ENCODE results near the gene ZNF611.
"Not testable (repeated sequence)": the region's sequence is repeated elsewhere in the genome, so short reads cannot be mapped to it uniquely, and the experiment has no call there.

Gene ZNF611

GRCh38 chr19:52743091-52743490 lies 8.2 kb upstream of the ZNF611 start:
- no peaks in the 10 kb centered on the region for H3K27me3 ChIP-seq (replicated peaks in 2 of 5; ENCODE audit: control insufficient read depth in 4 of 5, insufficient read depth in 5 of 5, low read length in 4 of 5)
- 100% methylated on average over 2 of the region's 3 CpGs for WGBS (ENCODE audit: insufficient coverage)
- no peak overlapping the region for H3K4me3 ChIP-seq (ENCODE audit: control insufficient read depth in 1 of 7, extremely low read depth in 1 of 7, insufficient read depth in 4 of 7, low read depth in 2 of 7, low read length in 6 of 7)
- ChIA-PET POLR2A (no interaction called here), CTCF (no interaction called here)
- H3K36me3 ChIP-seq (ENCODE audit: control insufficient read depth in 4 of 4, insufficient read depth in 4 of 4, low read length in 3 of 4) = no peaks in the 10 kb centered on the region
- H3K9me3 ChIP-seq (ENCODE audit: control extremely low read depth in 1 of 5, control insufficient read depth in 4 of 5, insufficient read depth in 2 of 5, low read depth in 1 of 5, low read length in 4 of 5) = peaks cover 0 to 2% (median 0%) of the 10 kb centered on the region in 5 experiments
- H3K27ac ChIP-seq (ENCODE audit: insufficient read depth in 1 of 2, low read depth in 1 of 2, low read length in 2 of 2, poor library complexity in 1 of 2, severe bottlenecking in 2 of 2) = no peak overlapping the region
- H3K4me1 ChIP-seq (ENCODE audit: control extremely low read depth in 1 of 4, control insufficient read depth in 4 of 4, insufficient read depth in 4 of 4, low read length in 3 of 4) = peaks cover 0 to 7% (median 0%) of the 10 kb centered on the region in 4 experiments
- no peak for DNase-seq

DNA sequence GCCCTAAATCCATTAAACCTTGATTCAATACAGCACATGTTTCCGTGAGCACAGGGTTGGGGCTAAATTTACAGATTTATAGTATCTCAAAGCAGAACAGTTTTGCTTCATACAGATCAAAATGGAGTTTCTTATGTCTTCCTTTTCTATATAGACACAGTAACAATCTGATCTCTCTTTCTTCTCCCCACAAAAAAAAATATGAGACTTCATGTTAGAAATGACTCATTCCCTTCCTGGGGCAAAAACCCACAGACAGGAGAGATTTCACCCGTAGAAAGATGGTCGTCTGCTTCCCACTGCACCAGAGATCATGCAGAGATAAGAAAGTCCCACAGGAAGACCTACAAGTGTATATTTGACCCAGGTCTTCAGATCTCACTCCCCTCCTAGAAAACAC lies 7.7 kb upstream of the ZNF611 start:
- 33% methylated on average over 3 of the region's 3 CpGs for WGBS (ENCODE audit: insufficient coverage)
- Histone ChIP-seq H3K36me3 (ENCODE audit: control insufficient read depth in 4 of 4, insufficient read depth in 4 of 4, low read length in 3 of 4) (no peaks in the 10 kb centered on the region), H3K9me3 (ENCODE audit: control extremely low read depth in 1 of 5, control insufficient read depth in 4 of 5, insufficient read depth in 2 of 5, low read depth in 1 of 5, low read length in 4 of 5) (peaks cover 0 to 2% (median 0%) of the 10 kb centered on the region in 5 experiments), H3K4me1 (ENCODE audit: control extremely low read depth in 1 of 4, control insufficient read depth in 4 of 4, insufficient read depth in 4 of 4, low read length in 3 of 4) (peaks cover 0 to 7% (median 0%) of the 10 kb centered on the region in 4 experiments), H3K27me3 (replicated peaks in 2 of 5; ENCODE audit: control insufficient read depth in 4 of 5, insufficient read depth in 5 of 5, low read length in 4 of 5) (no peaks in the 10 kb centered on the region), H3K4me3 (ENCODE audit: control insufficient read depth in 1 of 7, extremely low read depth in 1 of 7, insufficient read depth in 4 of 7, low read depth in 2 of 7, low read length in 6 of 7) (no peak overlapping the region), H3K27ac (ENCODE audit: insufficient read depth in 1 of 2, low read depth in 1 of 2, low read length in 2 of 2, poor library complexity in 1 of 2, severe bottlenecking in 2 of 2) (no peak overlapping the region)
- CTCF ChIA-PET = no interaction called here
- POLR2A ChIA-PET = no interaction called here
- DNase-seq = peak; percentile 13 to 51 (median 33)

GRCh38 chr19:52741951-52742485 lies 7.2 kb upstream of the ZNF611 start:
- POLR2A ChIA-PET = no interaction called here
- Histone ChIP-seq H3K27me3 (replicated peaks in 2 of 5; ENCODE audit: control insufficient read depth in 4 of 5, insufficient read depth in 5 of 5, low read length in 4 of 5) (no peaks in the 10 kb centered on the region), H3K36me3 (ENCODE audit: control insufficient read depth in 4 of 4, insufficient read depth in 4 of 4, low read length in 3 of 4) (no peaks in the 10 kb centered on the region), H3K4me1 (ENCODE audit: control extremely low read depth in 1 of 4, control insufficient read depth in 4 of 4, insufficient read depth in 4 of 4, low read length in 3 of 4) (peaks cover 0 to 7% (median 0%) of the 10 kb centered on the region in 4 experiments), H3K9me3 (ENCODE audit: control extremely low read depth in 1 of 5, control insufficient read depth in 4 of 5, insufficient read depth in 2 of 5, low read depth in 1 of 5, low read length in 4 of 5) (peaks cover 0 to 2% (median 0%) of the 10 kb centered on the region in 5 experiments), H3K4me3 (ENCODE audit: control insufficient read depth in 1 of 7, extremely low read depth in 1 of 7, insufficient read depth in 4 of 7, low read depth in 2 of 7, low read length in 6 of 7) (no peak overlapping the region), H3K27ac (ENCODE audit: insufficient read depth in 1 of 2, low read depth in 1 of 2, low read length in 2 of 2, poor library complexity in 1 of 2, severe bottlenecking in 2 of 2) (no peak overlapping the region)
- CTCF ChIA-PET = no interaction called here
- no peak for DNase-seq
- 100% methylated on average over 3 of the region's 6 CpGs for WGBS (ENCODE audit: insufficient coverage)

GRCh38 chr19:52741371-52741770 lies 6.5 kb upstream of the ZNF611 start:
- H3K27ac ChIP-seq (ENCODE audit: insufficient read depth in 1 of 2, low read depth in 1 of 2, low read length in 2 of 2, poor library complexity in 1 of 2, severe bottlenecking in 2 of 2); H3K36me3 ChIP-seq (ENCODE audit: control insufficient read depth in 4 of 4, insufficient read depth in 4 of 4, low read length in 3 of 4); POLR2A ChIA-PET; CTCF ChIA-PET; H3K4me3 ChIP-seq (ENCODE audit: control insufficient read depth in 1 of 7, extremely low read depth in 1 of 7, insufficient read depth in 4 of 7, low read depth in 2 of 7, low read length in 6 of 7); DNase-seq; H3K9me3 ChIP-seq (ENCODE audit: control extremely low read depth in 1 of 5, control insufficient read depth in 4 of 5, insufficient read depth in 2 of 5, low read depth in 1 of 5, low read length in 4 of 5); H3K4me1 ChIP-seq (ENCODE audit: control extremely low read depth in 1 of 4, control insufficient read depth in 4 of 4, insufficient read depth in 4 of 4, low read length in 3 of 4); H3K27me3 ChIP-seq (replicated peaks in 2 of 5; ENCODE audit: control insufficient read depth in 4 of 5, insufficient read depth in 5 of 5, low read length in 4 of 5): not testable (repeated sequence)
- WGBS (ENCODE audit: insufficient coverage) = 94% methylated on average over 7 of the region's 7 CpGs

DNA sequence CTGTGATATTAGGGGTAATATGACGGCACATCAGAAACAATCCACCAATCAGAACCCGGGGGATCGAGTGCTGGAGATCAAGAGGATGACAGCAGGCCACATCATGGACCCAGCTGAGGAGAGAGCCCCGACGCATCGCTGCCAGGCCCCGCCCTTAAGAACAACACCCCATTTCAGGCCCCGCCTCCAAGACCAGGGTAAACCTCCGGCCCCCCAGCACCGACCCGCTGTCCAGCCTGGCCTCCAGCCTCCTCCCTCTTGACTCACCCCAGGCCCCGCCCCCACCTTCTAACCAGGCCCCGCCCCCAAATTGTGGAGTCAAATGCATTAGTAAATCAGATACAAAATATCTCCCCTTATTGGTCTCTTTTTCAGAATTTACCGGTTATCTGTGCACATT lies 4.7 kb upstream of the ZNF611 start:
- WGBS (ENCODE audit: insufficient coverage) = 100% methylated on average over 3 of the region's 14 CpGs
- no peaks in the 10 kb centered on the region for H3K27me3 ChIP-seq (replicated peaks in 2 of 5; ENCODE audit: control insufficient read depth in 4 of 5, insufficient read depth in 5 of 5, low read length in 4 of 5)
- no peak for DNase-seq
- H3K4me1 ChIP-seq (ENCODE audit: control extremely low read depth in 1 of 4, control insufficient read depth in 4 of 4, insufficient read depth in 4 of 4, low read length in 3 of 4) = peaks cover 0 to 13% (median 2%) of the 10 kb centered on the region in 4 experiments
- H3K4me3 ChIP-seq (ENCODE audit: control insufficient read depth in 1 of 7, extremely low read depth in 1 of 7, insufficient read depth in 4 of 7, low read depth in 2 of 7, low read length in 6 of 7) = no peak overlapping the region
- H3K27ac ChIP-seq (ENCODE audit: insufficient read depth in 1 of 2, low read depth in 1 of 2, low read length in 2 of 2, poor library complexity in 1 of 2, severe bottlenecking in 2 of 2) = no peak overlapping the region
- no peaks in the 10 kb centered on the region for H3K36me3 ChIP-seq (ENCODE audit: control insufficient read depth in 4 of 4, insufficient read depth in 4 of 4, low read length in 3 of 4)
- POLR2A ChIA-PET = no interaction called here
- H3K9me3 ChIP-seq (ENCODE audit: control extremely low read depth in 1 of 5, control insufficient read depth in 4 of 5, insufficient read depth in 2 of 5, low read depth in 1 of 5, low read length in 4 of 5) = peaks cover 0 to 4% (median 0%) of the 10 kb centered on the region in 5 experiments
- CTCF ChIA-PET = no interaction called here

DNA sequence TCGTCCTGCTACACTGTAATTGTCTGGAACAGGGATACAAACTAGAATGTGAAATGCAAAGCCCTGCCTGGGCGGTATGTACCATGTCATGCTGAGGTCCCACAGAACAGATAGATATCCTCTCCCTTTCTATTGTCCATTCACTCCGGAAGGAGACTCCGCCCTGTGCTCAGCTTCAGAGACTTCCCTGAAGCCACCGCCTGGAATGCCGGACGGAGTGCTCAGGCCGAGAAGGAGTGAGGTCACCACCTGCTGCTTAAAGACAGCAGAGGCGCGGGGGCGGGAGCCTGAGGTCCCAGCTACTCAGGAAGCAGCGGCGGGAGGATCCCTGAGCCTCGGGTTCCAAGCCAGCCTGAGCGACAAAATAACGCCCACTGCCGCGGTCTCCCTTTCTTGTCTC lies 890 bp upstream of the ZNF611 start:
- H3K4me1 ChIP-seq (ENCODE audit: control extremely low read depth in 1 of 4, control insufficient read depth in 4 of 4, insufficient read depth in 4 of 4, low read length in 3 of 4) = peaks cover 0 to 15% (median 9%) of the 10 kb centered on the region in 4 experiments
- DNase-seq = no peak
- CTCF ChIA-PET = interaction anchor here (0.7 to 1.2 kb wide), 3 partner anchors 10 to 258 kb away, joined by 3 read pairs; no protein-coding TSS in a partner anchor
- no peaks in the 10 kb centered on the region for H3K27me3 ChIP-seq (replicated peaks in 2 of 5; ENCODE audit: control insufficient read depth in 4 of 5, insufficient read depth in 5 of 5, low read length in 4 of 5)
- no peaks in the 10 kb centered on the region for H3K36me3 ChIP-seq (ENCODE audit: control insufficient read depth in 4 of 4, insufficient read depth in 4 of 4, low read length in 3 of 4)
- H3K27ac ChIP-seq (ENCODE audit: insufficient read depth in 1 of 2, low read depth in 1 of 2, low read length in 2 of 2, poor library complexity in 1 of 2, severe bottlenecking in 2 of 2) = no peak overlapping the region
- POLR2A ChIA-PET = no interaction called here
- H3K4me3 ChIP-seq (ENCODE audit: control insufficient read depth in 1 of 7, extremely low read depth in 1 of 7, insufficient read depth in 4 of 7, low read depth in 2 of 7, low read length in 6 of 7) = no peak overlapping the region
- whole genome bisulfite sequencing (ENCODE audit: insufficient coverage) = 96% methylated on average over 12 of the region's 18 CpGs
- H3K9me3 ChIP-seq (ENCODE audit: control extremely low read depth in 1 of 5, control insufficient read depth in 4 of 5, insufficient read depth in 2 of 5, low read depth in 1 of 5, low read length in 4 of 5) = peaks cover 0 to 3% (median 0%) of the 10 kb centered on the region in 5 experiments

DNA sequence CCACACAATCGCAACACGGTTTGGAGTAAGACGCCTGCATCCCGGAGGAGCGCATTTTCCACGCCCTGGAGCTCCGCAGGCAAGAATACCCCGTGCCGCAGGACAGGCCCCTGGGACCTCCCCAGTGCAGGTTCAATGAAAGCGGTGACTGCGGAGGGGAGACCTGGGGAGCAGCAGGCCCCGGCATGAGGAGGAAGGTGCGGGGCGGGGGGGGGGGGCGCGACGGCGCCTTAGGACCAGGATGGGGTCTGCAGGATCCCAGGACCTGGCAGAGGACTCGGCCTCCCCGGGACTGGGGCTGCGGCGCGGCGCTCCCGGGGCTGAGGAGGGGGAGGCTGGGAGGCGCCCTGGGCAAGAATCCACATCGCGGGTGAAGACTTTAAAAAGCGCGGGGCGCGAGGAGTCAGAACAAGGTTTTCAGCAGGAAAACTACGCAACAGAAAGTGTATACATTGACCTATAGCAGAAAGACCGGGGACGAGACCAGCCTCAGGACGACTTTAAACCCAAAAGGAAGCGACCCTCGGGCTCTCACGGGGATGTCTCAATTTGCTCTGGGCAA lies 432 bp downstream of the ZNF611 start:
- ChIA-PET CTCF (no interaction called here), POLR2A (no interaction called here)
- WGBS (ENCODE audit: insufficient coverage) = under 1% methylated on average over 37 of the region's 39 CpGs
- H3K36me3 ChIP-seq (ENCODE audit: control insufficient read depth in 4 of 4, insufficient read depth in 4 of 4, low read length in 3 of 4) = no peaks in the 10 kb centered on the region
- H3K27me3 ChIP-seq (replicated peaks in 2 of 5; ENCODE audit: control insufficient read depth in 4 of 5, insufficient read depth in 5 of 5, low read length in 4 of 5) = no peaks in the 10 kb centered on the region
- peaks cover 0 to 15% (median 9%) of the 10 kb centered on the region in 4 experiments for H3K4me1 ChIP-seq (ENCODE audit: control extremely low read depth in 1 of 4, control insufficient read depth in 4 of 4, insufficient read depth in 4 of 4, low read length in 3 of 4)
- peak in 1 of 3 donors; percentile 22 for DNase-seq
- peak overlapping the region; percentile 87 to 97 (median 90) for H3K4me3 ChIP-seq (ENCODE audit: control insufficient read depth in 1 of 7, extremely low read depth in 1 of 7, insufficient read depth in 4 of 7, low read depth in 2 of 7, low read length in 6 of 7)
- H3K27ac ChIP-seq (ENCODE audit: insufficient read depth in 1 of 2, low read depth in 1 of 2, low read length in 2 of 2, poor library complexity in 1 of 2, severe bottlenecking in 2 of 2) = peak overlapping the region; percentile 85 to 94
- H3K9me3 ChIP-seq (ENCODE audit: control extremely low read depth in 1 of 5, control insufficient read depth in 4 of 5, insufficient read depth in 2 of 5, low read depth in 1 of 5, low read length in 4 of 5) = peaks cover 0 to 3% (median 0%) of the 10 kb centered on the region in 5 experiments
